ENCODE data around the gene LTBP1.
"Not testable (repeated sequence)": the region's sequence is repeated elsewhere in the genome, so short reads cannot be mapped to it uniquely, and the experiment has no call there.

LTBP1 gene

DNA sequence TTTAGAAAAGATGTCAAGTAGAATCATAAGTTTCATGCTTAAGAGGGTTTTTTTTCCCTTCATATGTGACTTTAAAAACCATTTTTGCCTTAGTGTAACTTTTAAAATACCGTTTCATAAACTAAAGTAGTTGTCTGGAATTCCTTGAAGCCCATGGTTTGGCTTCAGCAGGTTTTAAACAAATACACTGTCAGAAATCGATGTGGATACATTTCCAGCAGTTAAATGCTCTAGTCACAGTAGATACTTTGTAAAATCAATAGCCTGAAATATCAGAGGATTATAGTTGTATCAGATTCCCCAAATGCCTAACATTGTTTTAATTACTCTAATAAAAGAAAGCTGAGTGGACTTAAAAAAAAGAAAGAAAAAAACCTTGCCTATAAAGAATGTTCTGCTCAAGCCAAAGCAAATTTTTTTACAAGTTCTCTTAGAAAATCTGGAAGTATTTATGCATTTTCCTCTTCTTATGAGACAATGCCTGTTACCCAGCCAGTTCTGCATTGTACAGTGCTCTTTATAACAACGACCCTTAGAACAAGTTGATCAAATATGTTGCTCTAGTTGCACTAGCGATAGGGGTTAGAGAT, 260.5 kb downstream of the LTBP1 start:
- DNase-seq = peak; percentile 61

DNA sequence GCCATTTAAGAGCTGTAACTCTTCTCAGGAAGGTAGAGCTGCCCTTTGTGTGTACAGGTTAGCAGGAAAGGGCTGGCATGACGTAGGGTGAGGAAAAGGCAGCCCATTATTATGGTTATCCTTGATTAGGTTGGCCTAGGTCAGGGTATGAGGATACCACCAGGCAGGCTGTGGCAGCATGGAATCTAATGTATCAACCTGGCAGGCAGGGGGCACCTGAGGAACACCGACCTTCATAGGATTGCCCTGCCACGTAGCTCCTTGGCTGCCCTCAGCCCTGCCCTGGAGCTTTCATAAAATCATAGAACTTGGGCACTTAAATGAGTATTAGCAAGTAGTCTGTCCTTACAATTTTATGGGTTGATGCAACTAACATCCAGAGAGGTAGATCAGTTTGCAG, 261.6 kb downstream of the LTBP1 start:
- no peak for DNase-seq

DNA sequence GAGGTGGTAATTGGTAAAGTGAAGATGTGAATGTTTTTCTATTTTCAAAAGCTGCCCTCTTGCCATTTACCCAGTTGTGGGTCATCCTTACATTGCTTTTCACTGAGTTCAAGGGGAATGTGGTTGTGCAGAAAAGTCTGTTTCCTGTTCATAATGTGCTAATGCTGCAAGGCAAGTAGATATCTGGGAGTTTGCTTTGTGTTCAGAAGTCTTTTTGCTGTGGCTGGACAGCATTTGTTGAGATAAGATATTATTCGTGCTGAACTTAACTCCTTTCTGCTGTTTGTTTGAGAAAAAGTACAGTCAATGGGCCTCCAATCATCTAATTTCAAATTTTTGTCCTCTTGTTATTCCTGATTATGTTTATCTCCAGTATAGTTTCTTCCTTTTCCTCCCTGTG, 263.2 kb downstream of the LTBP1 start:
- no peak for DNase-seq

DNA sequence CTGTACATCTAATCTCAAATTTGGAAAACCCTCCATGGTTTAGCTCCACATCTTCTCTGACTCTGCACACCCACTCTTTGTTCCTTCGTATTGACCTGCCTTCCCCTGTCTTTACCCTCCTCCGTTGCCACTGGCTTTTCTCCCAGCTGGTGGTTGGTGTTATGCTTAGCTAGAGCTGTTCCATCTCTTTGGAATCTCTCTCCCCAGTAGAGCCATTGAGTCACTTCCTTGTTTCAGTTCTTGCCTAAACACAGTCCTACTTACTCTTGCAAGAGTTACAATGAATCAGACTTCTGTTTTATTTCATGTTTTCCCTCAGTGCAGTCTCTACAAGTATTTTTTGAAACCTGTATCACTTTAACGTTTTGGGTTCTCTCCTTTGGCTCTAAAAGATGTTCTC, 263.9 kb downstream of the LTBP1 start:
- DNase-seq = peak; percentile 96

DNA sequence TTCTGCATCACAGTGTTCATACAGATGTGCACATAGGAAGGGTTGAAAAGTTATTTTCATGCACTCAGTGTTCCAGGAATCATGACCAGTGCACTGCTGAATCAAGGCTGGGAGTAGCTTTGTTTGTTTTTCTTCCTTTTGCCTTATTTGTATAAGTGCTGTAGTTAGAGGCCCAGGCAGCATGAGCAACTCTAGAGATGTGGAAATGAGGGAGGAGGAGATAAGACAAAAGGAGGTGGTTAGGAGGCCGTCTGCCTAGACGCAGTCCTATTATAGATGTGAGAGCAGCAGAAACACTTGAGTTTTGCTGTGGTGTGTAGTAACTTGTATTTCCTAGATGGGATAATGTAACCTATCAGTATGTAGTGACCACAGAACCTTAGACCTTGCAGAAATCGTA, 265.4 kb downstream of the LTBP1 start:
- peak; percentile 72 for DNase-seq

DNA sequence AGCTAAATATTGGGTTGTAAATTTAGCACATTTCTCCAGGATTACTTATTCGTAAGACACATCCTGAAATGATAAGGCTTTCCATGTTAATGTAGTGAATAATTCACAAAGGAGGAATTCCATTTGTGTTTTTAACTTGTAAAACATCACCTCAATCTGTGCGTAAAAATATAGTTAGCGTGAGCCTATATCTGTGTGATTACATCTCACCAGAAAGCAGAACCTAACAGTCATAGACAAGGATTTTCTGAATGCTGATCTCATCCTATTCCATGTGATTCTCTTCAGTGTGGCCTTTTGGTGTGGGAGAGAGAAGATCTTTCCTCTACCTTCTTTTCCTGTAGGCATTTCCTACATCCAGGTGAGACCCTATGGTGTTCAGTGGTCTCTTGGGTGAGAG, 266.5 kb downstream of the LTBP1 start:
- DNase-seq = no peak

DNA sequence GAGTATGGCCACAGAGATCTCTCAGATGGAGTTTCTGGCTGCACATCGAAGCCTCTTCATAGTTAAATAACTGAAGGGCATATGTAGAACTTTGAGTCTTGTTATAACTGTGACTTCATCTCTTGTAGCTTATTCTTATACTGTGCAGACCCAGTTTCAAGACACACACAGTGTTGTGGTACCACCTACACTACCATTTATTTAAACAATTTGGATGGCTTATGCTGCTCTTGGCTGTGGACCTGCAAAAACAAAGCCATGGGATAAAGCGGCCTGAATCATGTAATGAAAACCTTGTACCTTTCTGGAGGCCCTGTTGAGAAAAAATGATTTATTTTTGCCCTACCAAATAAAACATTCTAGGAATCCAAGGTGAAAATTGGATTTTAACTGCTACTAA, 266.9 kb downstream of the LTBP1 start:
- no peak for DNase-seq

DNA sequence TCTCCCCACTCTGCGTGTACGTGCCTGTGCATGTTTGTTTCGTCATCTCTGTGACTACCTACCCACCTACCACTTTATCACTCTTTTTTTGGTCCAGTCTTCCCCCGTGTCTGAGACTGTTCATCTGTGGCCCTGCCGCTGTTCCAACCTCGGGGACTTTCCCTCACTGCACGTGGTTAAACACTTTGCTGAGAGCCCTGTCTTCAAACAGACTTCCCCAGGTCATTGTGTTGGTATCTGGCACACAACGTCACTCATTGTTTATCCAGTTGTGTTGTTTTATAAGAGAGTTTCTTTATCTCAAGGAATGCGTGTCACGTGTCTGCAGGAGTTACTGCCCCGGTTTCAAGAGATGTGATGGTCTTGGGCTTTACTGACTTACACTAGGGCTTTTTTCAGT, 267.7 kb downstream of the LTBP1 start:
- no peak for DNase-seq

DNA sequence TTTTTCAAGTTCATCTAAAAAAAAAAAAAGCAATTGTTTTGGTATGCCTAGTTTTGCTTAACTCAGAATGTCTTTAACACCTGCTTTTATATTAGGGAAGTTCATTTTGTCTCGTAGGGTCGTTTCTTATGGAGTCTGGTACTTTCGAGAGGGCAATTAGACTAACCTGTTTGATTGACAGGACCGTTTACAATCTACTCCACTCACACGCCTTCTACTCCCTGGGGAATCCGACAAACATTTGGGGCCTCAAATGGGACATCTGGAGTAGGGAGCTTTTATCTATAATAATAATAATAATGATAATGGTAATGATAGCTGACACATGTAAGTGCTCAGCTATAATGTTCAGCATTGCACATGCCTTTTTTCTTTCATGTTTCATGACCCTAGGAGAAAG, 268.1 kb downstream of the LTBP1 start:
- DNase-seq = no peak

DNA sequence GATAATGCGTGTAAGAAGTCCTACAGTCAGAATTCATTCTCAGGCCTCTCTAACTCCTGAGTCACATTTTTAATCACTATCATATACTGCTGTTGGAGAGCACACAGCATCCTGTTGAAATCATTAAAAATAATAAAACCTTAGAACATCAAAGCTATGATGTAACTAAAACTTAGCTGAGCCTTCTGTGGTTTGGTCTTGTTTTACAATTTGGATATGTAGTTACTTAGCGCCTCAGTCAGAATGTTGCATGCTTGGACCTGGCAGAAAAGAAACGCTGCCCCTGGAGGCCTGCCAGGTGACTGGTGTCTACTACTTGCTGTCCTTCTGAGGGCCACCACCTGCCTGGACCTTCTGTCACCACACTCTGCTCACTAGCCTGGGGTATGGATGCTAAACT, 268.5 kb downstream of the LTBP1 start:
- DNase-seq = peak; percentile 87

DNA sequence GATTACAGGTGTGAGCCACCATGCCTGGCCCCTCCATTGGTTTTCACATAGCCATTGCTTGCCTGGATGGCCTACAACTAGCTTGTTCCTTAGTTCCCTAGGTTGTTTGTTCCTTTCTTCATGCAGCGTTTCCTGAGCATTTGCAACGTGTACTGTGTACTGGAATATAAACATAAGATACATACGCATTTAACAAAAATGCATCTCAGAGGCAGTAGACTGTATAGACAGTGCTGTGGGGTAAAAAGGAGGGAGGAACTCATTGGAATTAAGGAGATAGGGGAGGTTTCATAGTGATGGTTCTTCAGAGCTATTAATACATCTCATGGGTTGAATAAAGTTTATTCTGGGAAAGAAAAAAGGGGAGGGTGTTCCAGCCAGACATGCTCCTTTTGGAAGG, 269.2 kb downstream of the LTBP1 start:
- no peak for DNase-seq

DNA sequence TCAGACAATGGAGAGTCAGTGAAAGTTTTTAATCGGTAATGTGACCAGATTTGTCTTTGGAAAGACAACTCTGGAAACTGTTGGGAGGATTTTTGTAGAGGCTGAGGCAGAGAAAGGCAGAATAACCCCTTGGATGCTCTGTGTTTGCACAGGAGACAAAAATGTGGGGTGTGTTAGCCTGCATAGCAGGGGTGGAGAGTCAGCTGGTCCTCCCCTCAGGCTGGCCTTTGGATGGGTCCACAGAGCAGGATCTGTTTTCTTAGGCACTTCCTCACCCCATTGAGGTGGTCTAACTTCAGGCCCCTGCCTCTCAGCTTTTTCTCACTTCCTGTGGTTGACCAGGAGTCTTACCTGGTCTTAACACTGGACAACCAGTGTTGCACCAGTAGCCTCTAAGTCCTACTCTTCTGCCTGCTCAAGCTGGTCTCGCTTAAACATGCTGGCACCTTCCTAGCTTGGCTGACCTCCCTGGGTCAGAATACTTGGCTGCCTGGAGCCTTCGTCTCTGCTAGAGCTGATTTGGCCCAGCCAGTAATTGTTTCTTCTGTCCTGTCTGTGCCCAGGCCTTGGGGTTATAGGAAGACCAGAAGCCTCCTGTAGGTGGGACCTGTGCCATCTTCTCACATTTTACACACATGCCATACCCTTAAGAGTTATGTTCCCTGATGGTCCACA, 269.9 kb downstream of the LTBP1 start:
- no peak for DNase-seq

DNA sequence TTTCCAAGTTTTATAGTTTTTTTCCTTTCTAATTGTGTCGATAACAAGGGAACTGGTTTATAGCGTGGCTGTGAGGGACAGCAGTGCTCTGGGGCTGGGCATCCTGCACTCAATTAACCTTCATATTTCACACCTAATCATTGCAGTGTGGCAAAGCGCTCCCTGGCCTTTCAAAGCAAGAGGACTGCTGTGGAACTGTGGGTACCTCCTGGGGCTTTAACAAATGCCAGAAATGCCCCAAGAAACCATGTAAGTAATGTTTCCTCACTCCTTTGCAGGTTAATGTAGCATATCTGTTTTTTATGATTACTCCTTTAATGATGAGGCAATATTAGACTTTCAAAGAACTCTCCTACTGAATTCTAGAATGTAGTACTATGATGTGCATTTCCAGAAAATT, 270.7 kb downstream of the LTBP1 start:
- DNase-seq = no peak

DNA sequence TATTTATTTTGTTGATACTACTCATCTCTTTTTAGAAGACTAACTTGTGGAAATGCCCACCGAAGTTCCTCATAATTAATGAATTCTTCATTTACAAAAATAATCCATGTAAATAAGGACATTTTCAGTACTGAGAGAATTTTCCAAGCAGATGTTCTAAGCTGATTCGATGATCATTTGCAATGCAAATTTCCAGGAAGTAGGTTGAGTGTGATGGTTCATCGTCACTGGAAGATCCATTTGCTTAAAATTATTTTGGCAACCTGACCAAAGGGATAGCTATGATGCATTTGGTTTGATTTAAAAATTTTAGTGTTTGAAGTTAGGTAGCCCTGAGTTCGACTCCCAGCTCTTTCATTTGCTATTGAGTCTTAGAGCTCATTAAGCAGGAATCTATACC, 272.4 kb downstream of the LTBP1 start:
- no peak for DNase-seq

DNA sequence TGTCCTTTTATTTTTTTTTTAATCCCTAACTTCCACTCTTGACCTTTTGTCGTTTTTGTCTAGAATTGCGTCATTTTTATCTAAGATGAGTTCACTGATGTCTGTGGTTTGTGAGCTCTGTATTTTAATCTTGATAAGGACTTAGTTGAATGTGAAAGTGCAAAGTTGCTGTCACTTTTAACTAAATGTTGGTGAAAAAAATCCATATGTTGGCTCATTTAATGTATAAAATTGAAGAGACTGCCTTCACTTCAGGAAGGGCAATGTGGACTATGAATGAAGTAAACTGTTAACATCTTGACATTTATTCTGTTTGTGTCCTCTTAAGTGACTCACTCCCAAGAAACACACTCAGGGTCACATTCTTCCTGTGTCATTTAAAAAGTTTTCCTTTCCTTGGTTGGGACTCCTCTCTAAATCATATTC, 273.1 kb downstream of the LTBP1 start:
- DNase-seq = no peak

DNA sequence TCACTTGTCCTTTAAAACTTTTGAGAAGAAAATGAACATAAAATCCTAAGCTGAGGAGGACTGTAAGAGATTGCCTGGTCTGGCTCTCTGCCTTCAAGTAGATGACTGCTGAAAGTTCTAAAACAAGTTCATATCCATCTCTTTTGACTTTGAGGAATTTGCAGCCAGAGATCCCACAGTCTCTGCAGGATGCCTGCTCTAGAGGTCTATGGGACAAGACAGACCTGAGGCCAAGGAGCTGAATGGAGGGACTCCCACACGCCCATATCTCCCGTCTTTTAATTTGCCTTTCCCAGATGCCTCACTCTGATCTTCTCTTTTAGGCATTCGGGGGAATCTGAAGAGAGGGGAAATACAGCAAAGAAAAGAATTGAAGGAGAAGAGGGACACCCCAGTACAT, 273.8 kb downstream of the LTBP1 start:
- no peak for DNase-seq

DNA sequence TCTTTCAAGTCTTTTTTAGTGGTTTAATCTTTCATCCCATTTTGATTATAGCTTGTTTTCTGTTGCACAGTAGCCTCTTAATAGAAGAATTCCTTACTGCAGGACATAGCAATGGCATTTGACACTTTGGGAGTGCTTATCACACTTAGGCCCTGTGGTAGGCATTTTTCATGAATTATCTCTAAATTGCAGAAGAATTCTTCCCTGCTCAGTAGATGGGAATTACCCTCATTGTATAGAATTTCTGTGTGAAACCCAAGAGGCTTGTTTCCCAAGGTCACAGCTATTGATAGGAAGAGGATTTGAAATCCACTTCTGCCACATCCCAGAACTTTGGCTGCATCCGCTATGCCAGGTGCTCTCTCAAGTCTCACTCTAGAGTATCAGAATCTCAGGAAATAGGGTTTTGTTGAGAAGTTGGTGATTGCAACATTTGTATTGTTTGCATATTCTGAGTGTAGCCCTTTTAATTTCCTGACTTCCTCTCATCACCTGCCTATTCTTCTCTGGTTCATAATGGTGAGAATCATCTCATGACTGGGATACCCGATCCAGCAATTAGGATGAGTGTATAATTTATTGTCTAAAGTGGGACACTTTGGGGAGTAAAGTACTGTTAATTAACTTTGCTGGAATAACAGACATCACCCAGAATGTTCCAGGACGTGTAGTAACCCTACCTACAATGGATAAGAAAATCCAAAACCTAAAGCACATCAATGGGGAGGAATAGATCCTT, 274.5 kb downstream of the LTBP1 start:
- no peak for DNase-seq

DNA sequence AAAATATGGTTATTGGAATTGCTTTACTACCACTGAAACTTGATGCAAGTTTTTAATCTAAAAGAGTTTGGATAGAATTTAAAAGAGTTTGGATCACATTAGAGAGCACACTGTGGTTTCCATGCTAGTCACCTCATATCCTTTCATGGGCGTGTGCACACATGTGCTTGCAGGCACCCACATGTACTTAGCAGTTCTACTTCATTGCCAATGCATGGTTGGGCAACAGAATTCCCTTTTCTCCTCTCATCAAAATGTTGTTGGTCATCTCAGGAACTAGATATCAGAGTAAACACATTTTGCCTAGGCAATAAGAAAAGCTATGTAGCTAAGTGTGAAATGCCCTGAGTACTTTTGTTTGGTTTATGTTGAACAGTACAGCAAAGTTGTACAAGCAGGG, 275.6 kb downstream of the LTBP1 start:
- no peak for DNase-seq

DNA sequence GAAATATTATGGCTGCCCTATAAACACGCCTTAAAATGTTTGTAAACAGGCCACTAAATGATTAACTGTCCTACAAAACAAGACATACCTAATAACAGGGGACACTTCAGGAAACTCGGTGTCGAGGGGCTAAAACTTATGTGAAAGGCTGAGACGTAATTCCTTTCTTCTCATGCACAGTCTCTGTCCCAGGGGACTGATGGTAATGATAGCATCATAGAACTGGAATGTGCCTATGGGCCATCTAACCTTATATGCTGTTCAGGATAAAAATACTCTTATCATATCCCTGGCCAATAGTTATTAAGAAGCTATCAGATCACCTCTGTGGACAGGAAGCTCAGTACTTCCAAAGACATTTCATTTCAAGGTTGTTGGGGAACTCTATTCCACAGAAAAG, 277.1 kb downstream of the LTBP1 start:
- peak; percentile 86 for DNase-seq

DNA sequence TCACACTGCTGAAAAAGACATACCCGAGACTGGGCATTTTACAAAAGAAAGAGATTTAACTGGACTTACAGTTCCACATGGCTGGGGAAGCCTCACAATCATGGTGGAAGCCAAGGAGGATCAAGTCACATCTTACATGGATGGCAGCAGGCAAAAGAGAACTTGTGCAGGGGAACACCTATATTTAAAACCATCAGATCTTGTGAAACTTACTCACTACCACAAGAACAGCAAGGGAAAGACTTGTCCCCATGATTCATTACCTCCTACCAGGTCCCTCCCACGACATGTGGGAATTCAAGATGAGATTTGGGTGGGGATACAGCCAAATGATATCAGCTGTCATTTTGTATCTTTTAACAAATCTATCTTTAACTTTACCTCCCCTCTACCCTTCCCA, 278.6 kb downstream of the LTBP1 start:
- no peak for DNase-seq

DNA sequence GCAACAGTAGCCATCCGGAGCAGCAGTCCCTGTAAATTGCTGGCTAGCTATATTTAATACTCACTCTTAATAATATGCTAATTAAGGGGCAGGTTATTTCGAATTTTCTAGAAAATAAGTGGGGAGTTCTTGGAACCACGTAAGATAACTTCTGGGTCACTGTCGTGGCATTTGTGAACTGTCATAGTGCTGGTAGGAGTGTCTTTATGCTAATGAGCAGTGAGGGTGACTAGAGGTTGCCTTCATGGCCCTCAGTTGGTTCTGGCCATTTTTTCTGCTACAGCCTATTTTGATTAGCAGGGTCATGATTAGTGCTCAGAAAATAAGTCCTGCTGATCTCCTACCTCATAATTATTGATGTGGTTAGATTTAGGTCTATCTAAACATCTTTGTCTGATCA, 279.8 kb downstream of the LTBP1 start:
- DNase-seq = no peak

DNA sequence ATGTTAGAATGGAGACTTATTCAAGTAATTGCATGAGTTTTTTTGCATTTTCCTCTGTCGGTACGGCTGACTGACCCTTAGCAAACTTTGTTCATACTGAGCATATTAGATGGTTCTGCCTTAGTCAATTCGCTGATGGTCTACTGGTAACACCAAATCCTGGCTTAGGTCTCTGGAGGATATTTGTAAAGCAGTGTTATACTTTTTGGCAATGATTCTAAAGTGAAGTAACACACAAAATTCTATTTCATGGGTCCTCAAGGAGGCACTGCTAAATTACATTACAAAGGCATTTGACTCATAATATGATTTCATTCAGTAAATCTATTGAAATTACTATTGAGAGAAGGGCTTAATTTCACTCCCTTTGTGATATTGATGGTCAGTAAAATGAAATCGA, 282.9 kb downstream of the LTBP1 start:
- no peak for DNase-seq

DNA sequence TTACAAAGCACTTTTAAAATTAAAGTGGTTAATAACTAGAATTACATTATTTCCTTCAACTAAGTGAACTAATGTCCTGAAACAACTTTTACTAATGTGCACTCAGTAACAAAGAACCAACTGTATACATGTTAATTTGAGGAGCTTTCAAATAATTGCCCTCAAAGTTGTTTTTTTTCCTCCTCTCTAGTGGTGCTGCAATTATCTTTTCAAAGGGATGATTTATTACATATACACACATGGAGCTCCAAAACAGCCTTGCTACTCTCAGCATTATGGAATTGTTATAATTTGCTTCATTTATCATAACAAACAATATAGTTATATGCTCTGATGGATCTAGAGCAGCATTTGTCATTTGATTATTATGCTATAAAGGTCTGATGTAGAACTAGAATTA, 283.4 kb downstream of the LTBP1 start:
- DNase-seq = no peak

DNA sequence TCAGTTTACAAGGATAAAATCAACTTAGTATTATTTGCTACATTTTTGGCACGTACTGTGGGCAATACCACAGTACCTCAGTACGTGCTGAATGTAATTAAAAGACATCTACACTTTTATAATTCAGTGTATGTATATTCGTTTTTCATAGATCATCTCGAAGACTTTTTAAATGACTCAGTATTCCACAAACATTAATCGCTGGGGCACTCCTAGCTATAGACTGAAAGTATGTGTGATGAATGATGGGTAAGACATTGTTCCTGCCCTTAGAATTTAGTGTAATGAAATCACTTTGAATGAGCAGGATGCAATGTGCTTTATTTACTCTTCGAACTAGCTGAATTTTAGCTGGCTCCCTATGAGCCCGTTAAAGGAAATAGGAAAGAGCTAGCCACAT, 284.1 kb downstream of the LTBP1 start:
- peak; percentile 53 for DNase-seq

DNA sequence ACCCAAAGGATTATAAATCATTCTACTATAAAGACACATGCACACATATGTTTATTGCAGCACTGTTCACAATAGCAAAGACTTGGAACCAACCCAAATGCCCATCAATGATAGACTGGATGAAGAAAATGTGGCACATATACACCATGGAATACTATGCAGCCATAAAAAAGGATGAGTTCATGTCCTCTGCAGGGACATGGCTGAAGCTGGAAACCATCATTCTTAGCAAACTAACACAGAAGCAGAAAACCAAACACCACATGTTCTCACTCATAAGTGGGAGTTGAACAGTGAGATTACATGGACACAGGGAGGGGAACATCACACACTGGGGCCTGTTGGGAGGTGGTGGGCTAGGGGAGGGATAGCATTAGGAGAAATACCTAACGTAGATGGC, 288.8 kb downstream of the LTBP1 start:
- DNase-seq = not testable (repeated sequence)
